Bronchial epithelial cell (primary cell): ENCODE data around the gene MYBPC3. TPM values are rescaled to one million over a fixed set of nuclear protein-coding genes. Genes with fewer than 3 reads are reported as not detected.

Source experiments
- DNase-seq: peaks from one replicate; pipeline ENCODE4 v3.0.0-alpha.2; 2010; ENCODE audit warnings: low read depth
- FAIRE-seq: peaks from 2 replicates; lab custom pipeline; 2011; peaks lifted over from hg19 to GRCh38; lab: Jason Lieb, UNC
- H3K27me3 ChIP-seq: 2 replicates; pipeline ENCODE4 v1.5.1; 2011; ENCODE audit warnings: low read length; ENCODE audit not compliant: control insufficient read depth, insufficient read depth
- H3K36me3 ChIP-seq: 2 replicates; pipeline ENCODE4 v1.5.1; 2011; ENCODE audit warnings: low read length; ENCODE audit not compliant: control insufficient read depth, insufficient read depth
- H3K4me3 ChIP-seq: 2 replicates; pipeline ENCODE4 v1.5.1; 2011; ENCODE audit warnings: mild to moderate bottlenecking, low read depth, low read length, control low read depth
- total RNA-seq: library from RNA; depleted of rRNA; stranded (reverse); fragments of >200 nt; gene quantifications from 2 replicates; pipeline ENCODE4 v1.2.1, GENCODE V29; 2014
- TF ChIP-seq, protein P1 (sequence below): IDR thresholded peaks from 2 replicates; pipeline ENCODE4 v1.5.1; 2011; ENCODE audit warnings: mild to moderate bottlenecking, moderate library complexity, low read length, control low read depth, inconsistent platforms; ENCODE audit not compliant: insufficient read depth, severe bottlenecking

Gene MYBPC3
- total RNA-seq, 1 donor from 2014 or later = under 0.01 TPM

- TF ChIP-seq, protein P1, sequence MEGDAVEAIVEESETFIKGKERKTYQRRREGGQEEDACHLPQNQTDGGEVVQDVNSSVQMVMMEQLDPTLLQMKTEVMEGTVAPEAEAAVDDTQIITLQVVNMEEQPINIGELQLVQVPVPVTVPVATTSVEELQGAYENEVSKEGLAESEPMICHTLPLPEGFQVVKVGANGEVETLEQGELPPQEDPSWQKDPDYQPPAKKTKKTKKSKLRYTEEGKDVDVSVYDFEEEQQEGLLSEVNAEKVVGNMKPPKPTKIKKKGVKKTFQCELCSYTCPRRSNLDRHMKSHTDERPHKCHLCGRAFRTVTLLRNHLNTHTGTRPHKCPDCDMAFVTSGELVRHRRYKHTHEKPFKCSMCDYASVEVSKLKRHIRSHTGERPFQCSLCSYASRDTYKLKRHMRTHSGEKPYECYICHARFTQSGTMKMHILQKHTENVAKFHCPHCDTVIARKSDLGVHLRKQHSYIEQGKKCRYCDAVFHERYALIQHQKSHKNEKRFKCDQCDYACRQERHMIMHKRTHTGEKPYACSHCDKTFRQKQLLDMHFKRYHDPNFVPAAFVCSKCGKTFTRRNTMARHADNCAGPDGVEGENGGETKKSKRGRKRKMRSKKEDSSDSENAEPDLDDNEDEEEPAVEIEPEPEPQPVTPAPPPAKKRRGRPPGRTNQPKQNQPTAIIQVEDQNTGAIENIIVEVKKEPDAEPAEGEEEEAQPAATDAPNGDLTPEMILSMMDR = no peak
- H3K36me3 ChIP-seq = no peaks in the 10 kb centered on the region
- DNase-seq (no peak), FAIRE-seq (no peak)
- H3K27me3 ChIP-seq = peaks cover 2% of the 10 kb centered on the region
- H3K4me3 ChIP-seq = no peak overlapping the region
Measured at GRCh38 chr11:47342854-47343253, 9.6 kb downstream of the MYBPC3 start.

DNA sequence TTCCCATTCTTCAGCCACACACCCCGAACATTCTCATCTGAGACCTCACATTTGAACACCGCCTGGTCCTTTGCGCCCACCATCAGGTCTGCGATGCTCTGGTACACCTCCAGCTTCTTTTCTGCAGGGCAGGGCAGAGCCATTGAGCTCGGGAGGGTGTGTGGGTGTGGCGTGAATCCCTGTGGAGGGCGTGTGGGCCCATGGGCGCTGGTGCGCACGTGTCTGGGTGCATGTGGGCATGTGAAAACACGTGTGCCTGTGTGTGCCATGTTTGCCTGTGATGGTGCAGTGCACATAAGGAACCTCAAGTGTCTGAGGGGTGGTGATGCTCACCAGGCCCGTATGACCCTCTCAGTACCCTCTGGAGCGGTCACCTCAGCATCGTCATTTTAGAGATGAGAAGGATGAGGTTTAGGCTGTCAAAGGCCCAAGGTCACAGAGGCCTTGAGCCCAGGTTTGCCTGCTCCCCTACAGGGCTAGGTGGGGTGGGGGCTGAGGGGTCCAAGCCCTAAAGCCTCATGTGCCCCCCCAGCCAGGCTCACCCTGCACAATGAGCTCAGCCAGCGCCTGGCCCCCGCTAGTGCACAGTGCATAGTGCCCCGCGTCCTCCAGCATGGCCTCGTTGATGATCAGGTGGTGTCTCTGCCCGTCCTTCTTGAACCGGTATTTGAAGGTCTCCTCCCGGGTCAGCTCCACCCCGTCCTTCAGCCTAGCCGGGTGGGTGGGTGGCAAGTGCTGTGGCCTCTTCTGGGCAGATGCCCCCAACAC is 10.3 kb downstream of the MYBPC3 start:
- Histone ChIP-seq H3K4me3 (no peak overlapping the region), H3K36me3 (no peaks in the 10 kb centered on the region), H3K27me3 (peaks cover 2% of the 10 kb centered on the region)
- TF ChIP-seq, protein P1 = no peak
- no peak for DNase-seq
- FAIRE-seq = no peak

GRCh38 chr11:47340980-47341775 is 11.3 kb downstream of the MYBPC3 start:
- H3K4me3 ChIP-seq = no peak overlapping the region
- no peak for FAIRE-seq
- no peaks in the 10 kb centered on the region for H3K36me3 ChIP-seq
- TF ChIP-seq, protein P1 = no peak
- peaks cover 2% of the 10 kb centered on the region for H3K27me3 ChIP-seq
- no peak for DNase-seq

GRCh38 chr11:47340010-47340409 is 12.5 kb downstream of the MYBPC3 start:
- TF ChIP-seq, protein P1 = no peak
- DNase-seq (no peak), FAIRE-seq (no peak)
- peaks cover 2% of the 10 kb centered on the region for H3K27me3 ChIP-seq
- no peaks in the 10 kb centered on the region for H3K36me3 ChIP-seq
- H3K4me3 ChIP-seq = no peak overlapping the region

- H3K4me3 ChIP-seq = no peak overlapping the region
- TF ChIP-seq, protein P1 = no peak
- no peaks in the 10 kb centered on the region for H3K36me3 ChIP-seq
- FAIRE-seq (no peak), DNase-seq (no peak)
- H3K27me3 ChIP-seq = peaks cover 2% of the 10 kb centered on the region
Measured at GRCh38 chr11:47338396-47339241, 13.9 kb downstream of the MYBPC3 start.
